HG03354 (cell line): ENCODE data around the gene BROX.
"Not testable (repeated sequence)": the region's sequence is repeated elsewhere in the genome, so short reads cannot be mapped to it uniquely, and the experiment has no call there.

Source experiments
- ATAC-seq: cut with Tn5 transposase; IDR thresholded peaks from one replicate; pipeline ENCODE4 v1.9.1; 2021; ENCODE audit warnings: mild to moderate bottlenecking; ENCODE audit not compliant: unreplicated experiment, poor library complexity, severe bottlenecking

BROX gene

GRCh38 chr1:222728746-222729145, 16.4 kb downstream of the BROX start:
- no peak for ATAC-seq

GRCh38 chr1:222730866-222731265, 18.5 kb downstream of the BROX start:
- no peak for ATAC-seq

GRCh38 chr1:222732216-222733159, 20.1 kb downstream of the BROX start:
- ATAC-seq, result peak; percentile 99

GRCh38 chr1:222734740-222735139, 22.4 kb downstream of the BROX start:
- ATAC-seq, result no peak

- no peak for ATAC-seq
These were observed 24.1 kb downstream of the BROX start for GRCh38 chr1:222736470-222736869.

GRCh38 chr1:222736972-222737371, 24.6 kb downstream of the BROX start, which contains the start of gene FAM177B:
Gene FAM177B, plus strand, starts transcription at chr1:222737202. Its CDS starts 9,344 bp downstream, at chr1:222746546.
- ATAC-seq, result no peak

GRCh38 chr1:222739465-222739864, 27.1 kb downstream of the BROX start:
- ATAC-seq, result no peak

- ATAC-seq, result no peak
These were observed 27.6 kb downstream of the BROX start for GRCh38 chr1:222739929-222740328.

GRCh38 chr1:222741630-222742457, 29.5 kb downstream of the BROX start:
- ATAC-seq, result not testable (repeated sequence)

- ATAC-seq, result no peak
These were observed 37.6 kb downstream of the BROX start for GRCh38 chr1:222749927-222750326.

- ATAC-seq, result peak; percentile 82
These were observed 38.3 kb downstream of the BROX start for GRCh38 chr1:222750651-222751050.

GRCh38 chr1:222751255-222751654, 38.9 kb downstream of the BROX start:
- ATAC-seq, result no peak

- no peak for ATAC-seq
These were observed 42.2 kb downstream of the BROX start for GRCh38 chr1:222754366-222755139.

GRCh38 chr1:222757646-222758268, 45.4 kb downstream of the BROX start:
- ATAC-seq, result no peak

- ATAC-seq, result no peak
These were observed 47.2 kb downstream of the BROX start for GRCh38 chr1:222759451-222760035.

GRCh38 chr1:222761083-222761482, 48.7 kb downstream of the BROX start:
- no peak for ATAC-seq

GRCh38 chr1:222762178-222762577, 49.8 kb downstream of the BROX start:
- ATAC-seq, result not testable (repeated sequence)

- ATAC-seq, result no peak
These were observed 54.8 kb downstream of the BROX start for GRCh38 chr1:222767152-222767571.

- no peak for ATAC-seq
These were observed 56.2 kb downstream of the BROX start for GRCh38 chr1:222768592-222768991.
